Measurements from ENCODE around the gene SLC6A20. TPM values are rescaled to one million over a fixed set of nuclear protein-coding genes. Genes with fewer than 3 reads are reported as not detected.

The SLC6A20 gene
- total RNA-seq, 1 experiment from 2014 or later = 0.09 TPM

- H3K18ac ChIP-seq (ENCODE audit: insufficient read length, low read depth, low read length) = peak overlapping the region; percentile 78
- peaks cover 6% of the 10 kb centered on the region; the same call in 1 of the 2 replicates for H3K27me3 ChIP-seq (ENCODE audit: insufficient read depth, low read length)
- H3K36me3 Mint-ChIP-seq (ENCODE audit: insufficient read depth in 1 of 3, low read depth in 3 of 3) = no peaks in the 10 kb centered on the region
- no peaks in the 10 kb centered on the region for H3K9me3 Mint-ChIP-seq
- H2BK15ac ChIP-seq (ENCODE audit: low read depth, low read length) = no peak overlapping the region; the same call in 1 of the 2 replicates
- peak overlapping the region; percentile 90 for H3K4me2 ChIP-seq (ENCODE audit: insufficient read depth, insufficient read length, low read length)
- H2BK5ac ChIP-seq (ENCODE audit: insufficient read length, low read length) = no peak overlapping the region
- no peak overlapping the region for H3K56ac ChIP-seq (ENCODE audit: insufficient read length, low read depth, low read length)
- H3K27ac Mint-ChIP-seq = peak overlapping the region in 2 of 3 experiments; percentile 76 to 93; a peak in 3 of 7 replicates
- peaks cover 3 to 5% of the 10 kb centered on the region in 2 experiments; a peak in 3 of 4 replicates for H3K4me1 Mint-ChIP-seq
- no peak for TF ChIP-seq CTCF (conservative IDR thresholded peaks at IDR 0.05)
- H3K23ac ChIP-seq (ENCODE audit: insufficient read length, low read depth, low read length) = no peak overlapping the region
- H4K5ac ChIP-seq (ENCODE audit: insufficient read length, low read depth, low read length) = no peak overlapping the region
- peak overlapping the region; percentile 85 to 89 for H3K4me3 Mint-ChIP-seq
- no peaks in the 10 kb centered on the region for H3K4me1 ChIP-seq (ENCODE audit: insufficient read depth, low read length)
- no peak overlapping the region for H4K91ac ChIP-seq (ENCODE audit: insufficient read length, low read depth, low read length)
- H3K9ac ChIP-seq (ENCODE audit: extremely low read depth, insufficient read length, low read length) = peak overlapping the region; percentile 44
- peak overlapping the region; percentile 59 for H3K14ac ChIP-seq (ENCODE audit: insufficient read depth, low read length)
- peak; percentile 27 for DNase-seq
- no CpG with 5 or more reads among the region's 15 CpGs for WGBS (ENCODE audit: extremely low coverage, insufficient read length, low lambda C conversion rate)
- peaks cover 11% of the 10 kb centered on the region for H3K23me2 ChIP-seq (ENCODE audit: insufficient read length, low read depth, low read length, poor library complexity, severe bottlenecking)
- H4K20me1 ChIP-seq (ENCODE audit: control insufficient read depth, insufficient read depth, insufficient read length) = no peaks in the 10 kb centered on the region
- H3T11ph ChIP-seq (ENCODE audit: low read length) = no peak overlapping the region
- no peak overlapping the region for H3K4ac ChIP-seq (ENCODE audit: low read depth, low read length)
- no peaks in the 10 kb centered on the region for H3K9me3 ChIP-seq (ENCODE audit: control insufficient read depth, low read depth, low read length)
- no peak overlapping the region for H3K27ac ChIP-seq (ENCODE audit: insufficient read length, low read depth, low read length)
- H2AFZ ChIP-seq (ENCODE audit: low read length) = no peak overlapping the region
- H2AK5ac ChIP-seq (ENCODE audit: insufficient read length, low read length) = no peak overlapping the region
- no peak overlapping the region for H2BK12ac ChIP-seq (ENCODE audit: insufficient read length, low read depth, low read length)
- no peaks in the 10 kb centered on the region for H3K79me1 ChIP-seq (ENCODE audit: insufficient read depth, low read depth, low read length, poor library complexity, severe bottlenecking)
- no peaks in the 10 kb centered on the region for H3K79me2 ChIP-seq (ENCODE audit: insufficient read depth, low read length)
- no peak overlapping the region for H2BK20ac ChIP-seq (ENCODE audit: low read depth, low read length, poor library complexity, severe bottlenecking)
- H3K27me3 Mint-ChIP-seq (ENCODE audit: low read depth) = peaks cover 37% of the 10 kb centered on the region
- H2BK120ac ChIP-seq (ENCODE audit: low read depth, low read length, poor library complexity, severe bottlenecking) = no peak overlapping the region
- no peak overlapping the region for H4K8ac ChIP-seq (replicated peaks; ENCODE audit: insufficient read length, low read depth, low read length)
Measured at GRCh38 chr3:45841420-45841756, 45.1 kb upstream of the SLC6A20 start.
